ENCODE results near the gene GNA14.
A peak's percentile ranks its signal among the peaks of the same experiment; 100 is the strongest.

The GNA14 gene

DNA sequence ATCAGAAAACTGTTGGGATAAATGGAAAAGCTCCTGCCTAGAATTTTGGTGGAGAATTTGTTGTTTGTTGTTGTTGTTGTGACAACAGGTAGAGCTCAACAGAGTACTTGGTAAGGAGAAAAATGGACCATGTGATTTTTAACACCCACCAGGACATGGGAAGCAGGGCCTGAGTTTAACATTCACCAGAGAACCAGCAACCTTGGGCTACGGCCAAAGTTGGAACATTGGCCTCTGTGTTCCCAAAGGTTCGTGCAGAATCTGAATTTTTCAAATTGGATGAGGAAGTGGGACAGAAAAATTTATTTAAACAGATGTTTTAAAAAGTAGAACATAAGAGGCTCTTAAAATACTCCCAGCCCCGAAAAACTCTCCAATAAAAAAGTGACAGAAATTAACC lies 127.0 kb downstream of the GNA14 start:
- TF ChIP-seq, protein P1, sequence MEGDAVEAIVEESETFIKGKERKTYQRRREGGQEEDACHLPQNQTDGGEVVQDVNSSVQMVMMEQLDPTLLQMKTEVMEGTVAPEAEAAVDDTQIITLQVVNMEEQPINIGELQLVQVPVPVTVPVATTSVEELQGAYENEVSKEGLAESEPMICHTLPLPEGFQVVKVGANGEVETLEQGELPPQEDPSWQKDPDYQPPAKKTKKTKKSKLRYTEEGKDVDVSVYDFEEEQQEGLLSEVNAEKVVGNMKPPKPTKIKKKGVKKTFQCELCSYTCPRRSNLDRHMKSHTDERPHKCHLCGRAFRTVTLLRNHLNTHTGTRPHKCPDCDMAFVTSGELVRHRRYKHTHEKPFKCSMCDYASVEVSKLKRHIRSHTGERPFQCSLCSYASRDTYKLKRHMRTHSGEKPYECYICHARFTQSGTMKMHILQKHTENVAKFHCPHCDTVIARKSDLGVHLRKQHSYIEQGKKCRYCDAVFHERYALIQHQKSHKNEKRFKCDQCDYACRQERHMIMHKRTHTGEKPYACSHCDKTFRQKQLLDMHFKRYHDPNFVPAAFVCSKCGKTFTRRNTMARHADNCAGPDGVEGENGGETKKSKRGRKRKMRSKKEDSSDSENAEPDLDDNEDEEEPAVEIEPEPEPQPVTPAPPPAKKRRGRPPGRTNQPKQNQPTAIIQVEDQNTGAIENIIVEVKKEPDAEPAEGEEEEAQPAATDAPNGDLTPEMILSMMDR (IDR thresholded peaks at IDR 0.05; ENCODE audit: low read length, missing control alignments), result no peak
- H3K4me3 ChIP-seq (replicated peaks; ENCODE audit: low read depth, low read length), result no peak overlapping the region
- peak; percentile 25 for DNase-seq (ENCODE audit: low read depth)

DNA sequence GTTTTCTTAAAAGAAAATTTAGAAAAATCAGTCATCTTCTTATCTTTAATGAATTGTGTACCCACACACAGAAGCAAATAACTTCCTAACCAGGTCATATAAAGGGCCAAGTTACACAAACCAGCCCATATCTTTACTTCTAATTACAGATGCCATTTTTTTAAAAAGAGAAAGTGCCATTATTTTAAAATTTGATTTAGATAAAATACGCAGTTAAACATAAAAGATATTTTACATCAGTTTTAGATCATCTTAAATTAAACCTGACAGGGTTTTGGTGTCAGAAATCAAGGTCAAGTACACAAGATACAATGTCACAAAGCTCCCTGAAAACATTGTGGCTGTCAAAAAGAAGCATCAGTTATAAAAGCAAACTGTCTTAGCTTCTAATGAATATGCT lies 129.4 kb downstream of the GNA14 start:
- DNase-seq (ENCODE audit: low read depth), result no peak
- H3K4me3 ChIP-seq (replicated peaks; ENCODE audit: low read depth, low read length), result no peak overlapping the region
- TF ChIP-seq, protein P1 (IDR thresholded peaks at IDR 0.05; ENCODE audit: low read length, missing control alignments), result no peak

DNA sequence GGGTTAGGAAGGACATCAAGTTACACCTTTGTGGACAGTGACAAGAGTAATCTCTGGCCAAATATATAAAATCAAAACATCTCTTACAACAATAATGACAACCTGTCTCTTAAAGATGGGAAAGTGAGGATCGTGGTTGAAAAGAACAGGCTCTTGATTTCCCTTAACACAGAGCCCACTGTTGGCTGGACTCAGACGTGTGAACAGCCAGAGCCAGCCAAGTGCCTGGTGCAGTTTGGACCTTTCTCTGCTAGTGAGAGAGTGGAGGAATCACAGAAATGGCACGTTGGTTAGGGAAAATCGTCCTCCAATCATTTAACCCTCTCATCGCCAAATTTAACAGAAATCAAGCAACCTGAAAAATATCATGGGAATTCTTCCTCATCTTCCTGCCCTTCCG lies 131.3 kb downstream of the GNA14 start:
- DNase-seq (ENCODE audit: low read depth), result no peak
- H3K4me3 ChIP-seq (replicated peaks; ENCODE audit: low read depth, low read length), result no peak overlapping the region
- TF ChIP-seq, protein P1 (IDR thresholded peaks at IDR 0.05; ENCODE audit: low read length, missing control alignments), result no peak

DNA sequence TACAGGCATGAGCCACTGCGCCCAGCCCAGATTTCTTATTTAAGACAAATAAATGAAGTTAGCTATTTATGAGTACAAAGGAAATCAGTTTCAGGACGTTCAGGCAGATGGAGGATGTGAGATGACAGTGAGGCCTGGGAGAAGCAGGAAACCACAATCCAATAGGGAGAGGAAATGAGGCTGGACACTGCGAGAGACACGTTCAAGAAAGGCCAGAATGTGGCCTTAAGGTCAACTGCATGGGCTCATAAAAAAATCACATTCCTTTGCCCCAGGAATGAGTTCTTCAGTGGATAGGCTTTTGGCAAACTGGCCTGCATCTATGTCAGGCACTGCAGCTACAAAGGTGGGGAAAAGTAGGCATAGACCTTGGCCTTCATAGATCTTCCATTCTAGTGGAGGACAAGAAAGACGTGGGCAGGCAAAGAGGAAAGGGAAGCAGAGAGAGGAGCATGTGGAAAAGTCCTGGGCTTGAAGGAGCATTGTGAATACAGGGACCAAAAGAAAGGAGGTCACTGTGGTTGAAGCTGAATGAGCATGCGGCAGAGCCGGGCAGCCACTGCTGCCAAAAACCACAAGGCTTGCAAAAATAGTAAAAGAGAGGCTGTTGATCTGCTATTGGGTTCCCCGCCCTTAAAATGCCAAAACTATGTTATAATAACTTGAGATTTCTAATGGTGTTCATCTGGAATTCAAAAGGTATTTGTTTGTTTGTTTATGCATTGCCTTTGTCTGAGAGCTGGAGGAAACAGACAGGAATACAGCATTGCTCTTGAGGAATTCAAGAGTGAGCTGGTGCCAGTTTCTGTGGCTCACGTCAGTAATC lies 133.0 kb downstream of the GNA14 start:
- no peak overlapping the region for H3K4me3 ChIP-seq (replicated peaks; ENCODE audit: low read depth, low read length)
- peak; percentile 84 for DNase-seq (ENCODE audit: low read depth)
- TF ChIP-seq, protein P1 (IDR thresholded peaks at IDR 0.05; ENCODE audit: low read length, missing control alignments), result no peak

DNA sequence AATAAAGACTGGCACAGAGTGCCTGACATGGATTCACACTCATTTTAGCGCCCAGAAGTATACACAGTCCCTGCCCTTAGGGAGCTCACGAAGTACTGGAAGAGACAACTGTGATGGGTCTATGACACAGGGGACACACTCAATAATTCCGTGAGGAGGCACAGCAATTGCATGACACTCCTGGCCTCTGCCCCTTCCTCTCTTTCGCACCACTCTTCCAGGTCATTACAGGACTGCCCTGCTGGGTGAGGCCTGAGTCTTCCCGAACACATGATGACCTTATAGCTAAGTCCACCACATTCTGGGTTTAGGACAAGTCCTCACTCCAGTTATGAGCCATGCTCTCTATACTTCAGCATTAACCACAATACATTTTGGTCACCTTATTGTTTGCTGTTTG lies 134.7 kb downstream of the GNA14 start:
- H3K4me3 ChIP-seq (replicated peaks; ENCODE audit: low read depth, low read length), result no peak overlapping the region
- no peak for DNase-seq (ENCODE audit: low read depth)
- TF ChIP-seq, protein P1 (IDR thresholded peaks at IDR 0.05; ENCODE audit: low read length, missing control alignments), result no peak

DNA sequence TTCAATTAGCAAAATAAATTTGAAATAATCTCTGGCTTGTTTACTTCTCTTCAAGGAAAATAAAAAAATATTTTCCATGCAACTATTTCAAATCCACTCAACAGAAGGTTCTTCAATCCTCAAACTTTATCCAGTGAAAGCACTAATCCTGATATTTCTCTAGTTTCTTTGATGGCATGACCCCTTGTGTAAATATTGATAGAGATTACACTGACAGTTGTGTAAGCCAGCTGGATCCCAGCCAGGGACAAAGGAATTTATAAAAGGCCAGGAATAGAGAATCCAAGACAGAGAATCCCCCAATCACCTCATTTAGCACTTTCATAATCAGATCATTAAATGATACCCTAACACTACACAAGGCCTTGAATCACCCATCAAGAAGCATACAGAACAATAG lies 135.2 kb downstream of the GNA14 start:
- no peak overlapping the region for H3K4me3 ChIP-seq (replicated peaks; ENCODE audit: low read depth, low read length)
- TF ChIP-seq, protein P1 (IDR thresholded peaks at IDR 0.05; ENCODE audit: low read length, missing control alignments), result no peak
- DNase-seq (ENCODE audit: low read depth), result peak; percentile 44

DNA sequence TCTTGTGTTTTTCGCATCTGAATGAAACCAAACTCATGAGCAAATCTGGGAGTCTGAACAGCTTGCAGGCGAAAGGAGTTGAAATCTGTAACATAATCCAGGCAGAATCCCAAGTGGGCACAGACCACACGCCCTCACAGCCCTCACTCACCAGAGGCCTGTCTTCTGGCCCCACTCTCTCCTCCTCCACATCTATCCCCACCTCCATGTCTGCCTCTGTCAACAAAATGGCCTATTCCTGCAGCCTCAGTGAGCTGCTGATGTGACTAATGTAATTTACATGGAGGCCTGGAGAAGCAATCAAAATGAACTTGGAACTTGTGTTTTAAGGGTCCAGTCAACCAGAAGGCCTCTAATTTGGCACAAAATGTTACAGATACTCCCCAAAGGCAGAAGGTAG lies 136.6 kb downstream of the GNA14 start:
- no peak overlapping the region for H3K4me3 ChIP-seq (replicated peaks; ENCODE audit: low read depth, low read length)
- TF ChIP-seq, protein P1 (IDR thresholded peaks at IDR 0.05; ENCODE audit: low read length, missing control alignments), result no peak
- no peak for DNase-seq (ENCODE audit: low read depth)

All from fibroblast of pulmonary artery (primary cell).